Skeletal muscle tissue (tissue), 4 donors: Measurements from ENCODE around the gene JAG2. TPM values are rescaled to one million over a fixed set of nuclear protein-coding genes. Genes with fewer than 3 reads are reported as not detected.

Experiments used
- H3K27ac ChIP-seq: one replicate; pipeline ENCODE4 v1.7.0; 2013; ENCODE audit warnings: mild to moderate bottlenecking, low read depth, low read length, inconsistent platforms
- H3K27me3 ChIP-seq, 3 donors: one replicate each; pipeline ENCODE4 v1.7.0; 2013; ENCODE audit warnings: low read length in 3 of 3; ENCODE audit not compliant: control insufficient read depth in 3 of 3, insufficient read depth in 3 of 3
- H3K36me3 ChIP-seq, 3 donors: one replicate each; pipeline ENCODE4 v1.7.0; 2013; ENCODE audit warnings: low read length in 3 of 3; ENCODE audit not compliant: control insufficient read depth in 3 of 3, insufficient read depth in 3 of 3
- H3K4me1 ChIP-seq, 3 donors: one replicate each; pipeline ENCODE4 v1.7.0; 2013; ENCODE audit warnings: low read length in 3 of 3, mild to moderate bottlenecking in 3 of 3; ENCODE audit not compliant: control insufficient read depth in 3 of 3, insufficient read depth in 3 of 3
- H3K4me3 ChIP-seq, 3 donors: one replicate each; pipeline ENCODE4 v1.7.0; 2013; ENCODE audit warnings: low read length in 3 of 3
- H3K9ac ChIP-seq, 3 donors: one replicate each; pipeline ENCODE4 v1.7.0; 2013; ENCODE audit warnings: low read length in 3 of 3, mild to moderate bottlenecking in 3 of 3, moderate library complexity in 2 of 3, low read depth in 1 of 3
- H3K9me3 ChIP-seq, 3 donors: one replicate each; pipeline ENCODE4 v1.7.0; 2013; ENCODE audit warnings: low read length in 3 of 3; ENCODE audit not compliant: control insufficient read depth in 3 of 3
- total RNA-seq: library from RNA; depleted of rRNA; stranded (reverse); fragments of >200 nt; gene quantifications from one replicate; pipeline ENCODE4 v1.2.3, GENCODE V29; 2014
- donor health status: Osteomylitis.

JAG2 gene
- total RNA-seq, 1 donor from 2014 or later = 33.9 TPM

GRCh38 chr14:105160776-105161175 lies 7.8 kb downstream of the JAG2 start:
- Histone ChIP-seq H3K27me3 (peaks cover 0 to 2% (median 0%) of the 10 kb centered on the region in 3 donors), H3K9me3 (no peaks in the 10 kb centered on the region), H3K9ac (no peak overlapping the region), H3K36me3 (peaks cover 0 to 4% (median 2%) of the 10 kb centered on the region in 3 donors), H3K4me1 (peaks cover 40 to 58% (median 48%) of the 10 kb centered on the region in 3 donors), H3K4me3 (no peak overlapping the region), H3K27ac (no peak overlapping the region)

GRCh38 chr14:105159344-105159743 lies 9.2 kb downstream of the JAG2 start:
- peaks cover 3 to 5% (median 4%) of the 10 kb centered on the region in 3 donors for H3K36me3 ChIP-seq
- H3K4me1 ChIP-seq = peaks cover 26 to 54% (median 39%) of the 10 kb centered on the region in 3 donors
- no peak overlapping the region for H3K4me3 ChIP-seq
- peaks cover 0 to 2% (median 0%) of the 10 kb centered on the region in 3 donors for H3K27me3 ChIP-seq
- no peak overlapping the region for H3K9ac ChIP-seq
- H3K9me3 ChIP-seq = no peaks in the 10 kb centered on the region
- no peak overlapping the region for H3K27ac ChIP-seq

- Histone ChIP-seq H3K4me3 (no peak overlapping the region), H3K27me3 (peaks cover 0 to 2% (median 0%) of the 10 kb centered on the region in 3 donors), H3K4me1 (peaks cover 25 to 53% (median 39%) of the 10 kb centered on the region in 3 donors), H3K36me3 (peaks cover 3 to 5% (median 4%) of the 10 kb centered on the region in 3 donors), H3K9ac (no peak overlapping the region), H3K9me3 (no peaks in the 10 kb centered on the region), H3K27ac (no peak overlapping the region)
Measured at GRCh38 chr14:105158794-105159193, 9.8 kb downstream of the JAG2 start.

GRCh38 chr14:105157872-105158271 lies 10.7 kb downstream of the JAG2 start:
- Histone ChIP-seq H3K9me3 (no peaks in the 10 kb centered on the region), H3K9ac (no peak overlapping the region), H3K36me3 (peaks cover 3 to 5% (median 4%) of the 10 kb centered on the region in 3 donors), H3K27ac (no peak overlapping the region), H3K4me1 (peaks cover 21 to 53% (median 37%) of the 10 kb centered on the region in 3 donors), H3K4me3 (no peak overlapping the region), H3K27me3 (peaks cover 0 to 2% (median 0%) of the 10 kb centered on the region in 3 donors)

- Histone ChIP-seq H3K27ac (no peak overlapping the region), H3K4me3 (no peak overlapping the region), H3K4me1 (peaks cover 26 to 53% (median 39%) of the 10 kb centered on the region in 3 donors), H3K36me3 (peaks cover 3 to 5% (median 4%) of the 10 kb centered on the region in 3 donors), H3K9ac (no peak overlapping the region), H3K9me3 (no peaks in the 10 kb centered on the region), H3K27me3 (no peaks in the 10 kb centered on the region)
Measured at GRCh38 chr14:105156414-105157375, 11.9 kb downstream of the JAG2 start.

- H3K27ac ChIP-seq = no peak overlapping the region
- H3K9me3 ChIP-seq = no peaks in the 10 kb centered on the region
- H3K9ac ChIP-seq = no peak overlapping the region
- peaks cover 24 to 50% (median 37%) of the 10 kb centered on the region in 3 donors for H3K4me1 ChIP-seq
- H3K27me3 ChIP-seq = no peaks in the 10 kb centered on the region
- H3K4me3 ChIP-seq = no peak overlapping the region
- H3K36me3 ChIP-seq = peaks cover 3 to 5% (median 5%) of the 10 kb centered on the region in 3 donors
Measured at GRCh38 chr14:105155681-105156413, 12.7 kb downstream of the JAG2 start.

GRCh38 chr14:105155071-105155651 lies 13.4 kb downstream of the JAG2 start:
- Histone ChIP-seq H3K4me1 (peaks cover 24 to 43% (median 34%) of the 10 kb centered on the region in 3 donors), H3K4me3 (no peak overlapping the region), H3K36me3 (peaks cover 5 to 12% (median 8%) of the 10 kb centered on the region in 3 donors), H3K27me3 (no peaks in the 10 kb centered on the region), H3K9ac (no peak overlapping the region), H3K27ac (no peak overlapping the region), H3K9me3 (no peaks in the 10 kb centered on the region)

- Histone ChIP-seq H3K27me3 (no peaks in the 10 kb centered on the region), H3K9me3 (no peaks in the 10 kb centered on the region), H3K4me3 (no peak overlapping the region), H3K36me3 (peaks cover 5 to 13% (median 9%) of the 10 kb centered on the region in 3 donors), H3K27ac (peak overlapping the region; percentile 99), H3K4me1 (peaks cover 24 to 43% (median 34%) of the 10 kb centered on the region in 3 donors), H3K9ac (no peak overlapping the region)
Measured at GRCh38 chr14:105154476-105154871, 14.1 kb downstream of the JAG2 start.

- H3K36me3 ChIP-seq = peaks cover 5 to 13% (median 9%) of the 10 kb centered on the region in 3 donors
- no peaks in the 10 kb centered on the region for H3K9me3 ChIP-seq
- peak overlapping the region in 1 of 3 donors; percentile 13 for H3K4me3 ChIP-seq
- peaks cover 24 to 40% (median 34%) of the 10 kb centered on the region in 3 donors for H3K4me1 ChIP-seq
- peak overlapping the region; percentile 99 for H3K27ac ChIP-seq
- no peaks in the 10 kb centered on the region for H3K27me3 ChIP-seq
- peak overlapping the region; percentile 40 to 85 (median 53) for H3K9ac ChIP-seq
Measured at GRCh38 chr14:105153739-105154475, 14.7 kb downstream of the JAG2 start.
